ENCODE measurements around the gene NPTN. TPM values are rescaled to one million over a fixed set of nuclear protein-coding genes. Genes with fewer than 3 reads are reported as not detected.

Gene NPTN
- total and polyA plus RNA-seq, 2 experiments from 2014 or later: 56.3 to 113 TPM

GRCh38 chr15:73680549-73680948, 47.4 kb upstream of the NPTN start (continued):
- TF ChIP-seq REST (IDR thresholded peaks at IDR 0.05; ENCODE audit: unreplicated experiment) (no peak), STAT1 (IDR thresholded peaks at IDR 0.05; ENCODE audit: unreplicated experiment) (no peak)

- no peak overlapping the region for H3K4me3 Mint-ChIP-seq
- no peaks in the 10 kb centered on the region for H3K9me3 Mint-ChIP-seq
- no peaks in the 10 kb centered on the region for H3K36me3 ChIP-seq (ENCODE audit: insufficient read depth)
- no peak for ATAC-seq
- peaks cover 19% of the 10 kb centered on the region for H3K4me1 Mint-ChIP-seq
- peaks cover 4% of the 10 kb centered on the region for H3K27me3 Mint-ChIP-seq (ENCODE audit: insufficient read depth, low read depth, poor library complexity)
- no peak overlapping the region; the same call in 1 of the 2 replicates for H3K27ac Mint-ChIP-seq
- DNase-seq (ENCODE audit: low spot score): no peak
- H3K79me2 ChIP-seq (replicated peaks; ENCODE audit: insufficient read depth): peaks cover under 1% of the 10 kb centered on the region; the same call in 1 of the 2 replicates
- TF ChIP-seq ZNF114 (CRISPR knock-in tag; IDR thresholded peaks at IDR 0.05) (no peak), POLR2AphosphoS5 (IDR thresholded peaks at IDR 0.05; ENCODE audit: low read depth) (no peak), NANOG (IDR thresholded peaks at IDR 0.05; ENCODE audit: borderline replicate concordance) (no peak), ZNF462 (CRISPR knock-in tag; IDR thresholded peaks at IDR 0.05) (no peak), JUNB (IDR thresholded peaks at IDR 0.05; ENCODE audit: unreplicated experiment) (no peak), CREB1 (CRISPR knock-in tag; IDR thresholded peaks at IDR 0.05; ENCODE audit: low read depth) (no peak), REST (IDR thresholded peaks at IDR 0.05; ENCODE audit: unreplicated experiment) (no peak), STAT1 (IDR thresholded peaks at IDR 0.05; ENCODE audit: unreplicated experiment) (no peak), EZH2 (IDR thresholded peaks at IDR 0.05; ENCODE audit: low read depth, unreplicated experiment) (no peak)
- no peaks in the 10 kb centered on the region for H4K20me1 ChIP-seq (replicated peaks; ENCODE audit: insufficient read depth)
- H2AFZ ChIP-seq: peak overlapping the region; percentile 64; the same call in 1 of the 2 replicates
- no peaks in the 10 kb centered on the region for H3K9me2 ChIP-seq (ENCODE audit: insufficient read depth)
- no peaks in the 10 kb centered on the region for H3K36me3 Mint-ChIP-seq (ENCODE audit: low read depth)
- H3K27me3 ChIP-seq (ENCODE audit: insufficient read depth): no peaks in the 10 kb centered on the region
- peaks cover 11% of the 10 kb centered on the region; the same call in 1 of the 2 replicates for H3K4me1 ChIP-seq (ENCODE audit: insufficient read depth)
- H3K4me2 ChIP-seq: no peak overlapping the region
- peak overlapping the region; percentile 50; the same call in 1 of the 2 replicates for H3K27ac ChIP-seq (ENCODE audit: low read depth)
- H3K4me3 ChIP-seq: no peak overlapping the region
- 0 out of 2 replicates have a peak, but pooled peaks cover 6% of the 10 kb centered on the region for H3F3A ChIP-seq (replicated peaks; ENCODE audit: low read depth)
Observed at GRCh38 chr15:73679964-73680363, 46.8 kb upstream of the NPTN start.

All from GM23338 (cell line).